Measurements from ENCODE around the gene SMLR1. TPM values are rescaled to one million over a fixed set of nuclear protein-coding genes. Genes with fewer than 3 reads are reported as not detected.

Gene SMLR1
- total and polyA plus RNA-seq, 8 donors, result 0.73 TPM; not detected in 7

- Histone ChIP-seq H3K4me3 (no peak overlapping the region), H3K27ac (no peak overlapping the region), H3K4me1 (no peaks in the 10 kb centered on the region), H3K27me3 (no peaks in the 10 kb centered on the region), H3K36me3 (peaks cover 0 to 39% (median 25%) of the 10 kb centered on the region in 4 donors), H3K9me3 (no peaks in the 10 kb centered on the region)
- TF ChIP-seq CTCF (IDR thresholded peaks at IDR 0.05) (no peak), POLR2AphosphoS5 (IDR thresholded peaks at IDR 0.05) (no peak), EP300 (IDR thresholded peaks at IDR 0.05) (no peak), POLR2A (IDR thresholded peaks at IDR 0.05) (no peak)
- intact Hi-C loops (cut with DNase I; ENCODE audit: low total_unique reads), result no loop called here
- WGBS, 5 donors, result 91 to 97% (median 95%) methylated on average over 11 of the region's 11 CpGs
- DNase-seq, result no peak
Measured at GRCh38 chr6:130859161-130859867, 32.1 kb downstream of the SMLR1 start.

- no peak for DNase-seq
- TF ChIP-seq CTCF (IDR thresholded peaks at IDR 0.05) (no peak), POLR2AphosphoS5 (IDR thresholded peaks at IDR 0.05) (no peak), EP300 (IDR thresholded peaks at IDR 0.05) (no peak), POLR2A (IDR thresholded peaks at IDR 0.05) (no peak)
- Histone ChIP-seq H3K4me3 (no peak overlapping the region), H3K27ac (no peak overlapping the region), H3K4me1 (no peaks in the 10 kb centered on the region), H3K36me3 (peaks cover 5 to 58% (median 49%) of the 10 kb centered on the region in 4 donors), H3K9me3 (no peaks in the 10 kb centered on the region), H3K27me3 (no peaks in the 10 kb centered on the region)
- intact Hi-C loops (cut with DNase I; ENCODE audit: low total_unique reads), result no loop called here
- 71 to 96% (median 90%) methylated on average over 2 of the region's 2 CpGs for WGBS, 5 donors
Measured at GRCh38 chr6:130862370-130862769, 35.2 kb downstream of the SMLR1 start.

- no peaks in the 10 kb centered on the region for H3K27me3 ChIP-seq
- DNase-seq, result no peak
- no peak for TF ChIP-seq POLR2AphosphoS5 (IDR thresholded peaks at IDR 0.05)
- no peak for TF ChIP-seq POLR2A (IDR thresholded peaks at IDR 0.05)
- TF ChIP-seq CTCF (IDR thresholded peaks at IDR 0.05), result no peak
- TF ChIP-seq EP300 (IDR thresholded peaks at IDR 0.05), result no peak
- H3K9me3 ChIP-seq, result no peaks in the 10 kb centered on the region
- 65 to 75% (median 71%) methylated on average over 4 of the region's 4 CpGs for WGBS, 5 donors
- no peak overlapping the region for H3K27ac ChIP-seq
- H3K36me3 ChIP-seq, result peaks cover 5 to 55% (median 43%) of the 10 kb centered on the region in 4 donors
- intact Hi-C loops (cut with DNase I; ENCODE audit: low total_unique reads), result no loop called here
- H3K4me1 ChIP-seq, result no peaks in the 10 kb centered on the region
- H3K4me3 ChIP-seq, result no peak overlapping the region
Measured at GRCh38 chr6:130863415-130864230, 36.4 kb downstream of the SMLR1 start.

GRCh38 chr6:130864344-130864743 is 37.1 kb downstream of the SMLR1 start:
- H3K36me3 ChIP-seq, result peaks cover 5 to 58% (median 47%) of the 10 kb centered on the region in 4 donors
- H3K4me1 ChIP-seq, result no peaks in the 10 kb centered on the region
- H3K4me3 ChIP-seq, result no peak overlapping the region
- no peak for DNase-seq
- TF ChIP-seq POLR2AphosphoS5 (IDR thresholded peaks at IDR 0.05) (no peak), EP300 (IDR thresholded peaks at IDR 0.05) (no peak), CTCF (IDR thresholded peaks at IDR 0.05) (no peak), POLR2A (IDR thresholded peaks at IDR 0.05) (no peak)
- no peaks in the 10 kb centered on the region for H3K9me3 ChIP-seq
- 90 to 95% (median 93%) methylated on average over 11 of the region's 11 CpGs for WGBS, 5 donors
- no peak overlapping the region for H3K27ac ChIP-seq
- H3K27me3 ChIP-seq, result no peaks in the 10 kb centered on the region
- intact Hi-C loops (cut with DNase I; ENCODE audit: low total_unique reads), result no loop called here
